Stimulated activated CD4-positive, alpha-beta T cell treated with anti-CD3 and anti-CD28 coated beads, TNF-alpha, amount 100 ng/mL, for 4 hours (primary cell): ENCODE results near the gene ANKRD44.
A peak's percentile ranks its signal among the peaks of the same experiment; 100 is the strongest.
"Not testable (repeated sequence)": the region's sequence is repeated elsewhere in the genome, so short reads cannot be mapped to it uniquely, and the experiment has no call there.

Experiments used
- DNase-seq, 3 experiments: peaks; one replicate each; pipeline ENCODE4 v3.0.0-alpha.2; 2020; ENCODE audit warnings: low read depth in 3 of 3

ANKRD44 gene

GRCh38 chr2:197259470-197259999 is 51.0 kb downstream of the ANKRD44 start:
- DNase-seq = no peak

GRCh38 chr2:197258580-197258979 is 52.0 kb downstream of the ANKRD44 start:
- DNase-seq = no peak

- no peak for DNase-seq
Observed at GRCh38 chr2:197256547-197257170, 53.9 kb downstream of the ANKRD44 start.

GRCh38 chr2:197256021-197256420 is 54.6 kb downstream of the ANKRD44 start:
- DNase-seq = no peak

GRCh38 chr2:197255543-197255942 is 55.0 kb downstream of the ANKRD44 start:
- peak; percentile 28 to 48 (median 41) for DNase-seq

- no peak for DNase-seq
Observed at GRCh38 chr2:197254776-197255530, 55.6 kb downstream of the ANKRD44 start.

- no peak for DNase-seq
Observed at GRCh38 chr2:197251576-197251975, 59.0 kb downstream of the ANKRD44 start.

- DNase-seq = no peak
Observed at GRCh38 chr2:197251163-197251562, 59.4 kb downstream of the ANKRD44 start.

GRCh38 chr2:197250084-197250397 is 60.5 kb downstream of the ANKRD44 start:
- no peak for DNase-seq

GRCh38 chr2:197249381-197250083 is 61.0 kb downstream of the ANKRD44 start:
- no peak for DNase-seq

- DNase-seq = no peak
Observed at GRCh38 chr2:197248623-197249022, 62.0 kb downstream of the ANKRD44 start.

- no peak for DNase-seq
Observed at GRCh38 chr2:197248001-197248401, 62.6 kb downstream of the ANKRD44 start.

GRCh38 chr2:197247083-197247482 is 63.5 kb downstream of the ANKRD44 start:
- DNase-seq = no peak

GRCh38 chr2:197245829-197246804 is 64.5 kb downstream of the ANKRD44 start:
- DNase-seq = no peak

- DNase-seq = no peak
Observed at GRCh38 chr2:197244349-197244748, 66.2 kb downstream of the ANKRD44 start.

GRCh38 chr2:197242719-197243118 is 67.9 kb downstream of the ANKRD44 start:
- DNase-seq = no peak

GRCh38 chr2:197241596-197241995 is 69.0 kb downstream of the ANKRD44 start:
- no peak for DNase-seq

GRCh38 chr2:197241153-197241552 is 69.4 kb downstream of the ANKRD44 start:
- no peak for DNase-seq

- no peak for DNase-seq
Observed at GRCh38 chr2:197240421-197241041, 70.0 kb downstream of the ANKRD44 start.

GRCh38 chr2:197240018-197240417 is 70.6 kb downstream of the ANKRD44 start:
- not testable (repeated sequence) for DNase-seq

GRCh38 chr2:197239434-197239833 is 71.1 kb downstream of the ANKRD44 start:
- DNase-seq = no peak
